ENCODE results near the gene SSPN. TPM values are rescaled to one million over a fixed set of nuclear protein-coding genes. Genes with fewer than 3 reads are reported as not detected.
A peak's percentile ranks its signal among the peaks of the same experiment; 100 is the strongest.

The SSPN gene
- total RNA-seq: 38.9 to 42.9 TPM (median 39.2 TPM) in 3 replicates
- long read RNA-seq, full-length matches to known transcripts: 36 of 45 reads
- long read RNA-seq, partial matches to known transcripts: 1 of 45 reads
- long read RNA-seq, other reads (novel, unspliced or antisense): 8 of 45 reads

- no peaks in the 10 kb centered on the region for H3K9me3 Mint-ChIP-seq (ENCODE audit: low read depth)
- H3K27ac Mint-ChIP-seq (ENCODE audit: unreplicated experiment): peak within 1 kb of the TSS; percentile 95
- H3K4me1 Mint-ChIP-seq (ENCODE audit: low read depth): peaks cover 41% of the 10 kb centered on the region
- no peaks in the 10 kb centered on the region for H3K27me3 Mint-ChIP-seq (ENCODE audit: low read depth)
- no peaks in the 10 kb centered on the region for H3K36me3 Mint-ChIP-seq (ENCODE audit: low read depth)
- peak within 1 kb of the TSS; percentile 91 for H3K4me3 Mint-ChIP-seq (ENCODE audit: unreplicated experiment)
- DNase-seq (ENCODE audit: low spot score): peak; percentile 87
- no peak for TF ChIP-seq CTCF (IDR thresholded peaks at IDR 0.05)
These were observed at the start of gene SSPN for GRCh38 chr12:26195250-26195640. Gene SSPN (plus strand): TSS chr12:26195573. CDS start chr12:26195673, 100 bp downstream.

- H3K4me1 Mint-ChIP-seq (ENCODE audit: low read depth): peaks cover 29% of the 10 kb centered on the region
- H3K27me3 Mint-ChIP-seq (ENCODE audit: low read depth): no peaks in the 10 kb centered on the region
- H3K27ac Mint-ChIP-seq (ENCODE audit: unreplicated experiment): no peak overlapping the region
- H3K4me3 Mint-ChIP-seq (ENCODE audit: unreplicated experiment): no peak overlapping the region
- no peak for DNase-seq (ENCODE audit: low spot score)
- H3K36me3 Mint-ChIP-seq (ENCODE audit: low read depth): no peaks in the 10 kb centered on the region
- TF ChIP-seq CTCF (IDR thresholded peaks at IDR 0.05): no peak
- no peaks in the 10 kb centered on the region for H3K9me3 Mint-ChIP-seq (ENCODE audit: low read depth)
These were observed 47.1 kb upstream of the SSPN start for GRCh38 chr12:26148291-26148690.

GRCh38 chr12:26149968-26150500 lies 45.3 kb upstream of the SSPN start:
- H3K9me3 Mint-ChIP-seq (ENCODE audit: low read depth): no peaks in the 10 kb centered on the region
- peaks cover 44% of the 10 kb centered on the region for H3K4me1 Mint-ChIP-seq (ENCODE audit: low read depth)
- TF ChIP-seq CTCF (IDR thresholded peaks at IDR 0.05): no peak
- H3K27ac Mint-ChIP-seq (ENCODE audit: unreplicated experiment): peak overlapping the region; percentile 86
- no peak overlapping the region for H3K4me3 Mint-ChIP-seq (ENCODE audit: unreplicated experiment)
- no peak for DNase-seq (ENCODE audit: low spot score)
- no peaks in the 10 kb centered on the region for H3K27me3 Mint-ChIP-seq (ENCODE audit: low read depth)
- no peaks in the 10 kb centered on the region for H3K36me3 Mint-ChIP-seq (ENCODE audit: low read depth)

GRCh38 chr12:26150736-26151450 lies 44.5 kb upstream of the SSPN start:
- Mint-ChIP-seq H3K27ac (ENCODE audit: unreplicated experiment) (peak overlapping the region; percentile 86), H3K4me3 (ENCODE audit: unreplicated experiment) (no peak overlapping the region), H3K36me3 (ENCODE audit: low read depth) (no peaks in the 10 kb centered on the region), H3K4me1 (ENCODE audit: low read depth) (peaks cover 44% of the 10 kb centered on the region), H3K9me3 (ENCODE audit: low read depth) (no peaks in the 10 kb centered on the region), H3K27me3 (ENCODE audit: low read depth) (no peaks in the 10 kb centered on the region)
- TF ChIP-seq CTCF (IDR thresholded peaks at IDR 0.05): no peak
- no peak for DNase-seq (ENCODE audit: low spot score)

GRCh38 chr12:26152507-26153102 lies 42.8 kb upstream of the SSPN start:
- no peak for DNase-seq (ENCODE audit: low spot score)
- Mint-ChIP-seq H3K27ac (ENCODE audit: unreplicated experiment) (peak overlapping the region; percentile 15), H3K4me1 (ENCODE audit: low read depth) (peaks cover 44% of the 10 kb centered on the region)

More at GRCh38 chr12:26152507-26153102, 42.8 kb upstream of the SSPN start:
- Mint-ChIP-seq H3K27me3 (ENCODE audit: low read depth) (no peaks in the 10 kb centered on the region), H3K9me3 (ENCODE audit: low read depth) (no peaks in the 10 kb centered on the region), H3K36me3 (ENCODE audit: low read depth) (no peaks in the 10 kb centered on the region), H3K4me3 (ENCODE audit: unreplicated experiment) (no peak overlapping the region)
- TF ChIP-seq CTCF (IDR thresholded peaks at IDR 0.05): no peak
